ENCODE results near the gene SCNN1B. TPM values are rescaled to one million over a fixed set of nuclear protein-coding genes. Genes with fewer than 3 reads are reported as not detected.

Gene SCNN1B
- polyA plus RNA-seq, 1 donor from 2014 or later, result not detected

DNA sequence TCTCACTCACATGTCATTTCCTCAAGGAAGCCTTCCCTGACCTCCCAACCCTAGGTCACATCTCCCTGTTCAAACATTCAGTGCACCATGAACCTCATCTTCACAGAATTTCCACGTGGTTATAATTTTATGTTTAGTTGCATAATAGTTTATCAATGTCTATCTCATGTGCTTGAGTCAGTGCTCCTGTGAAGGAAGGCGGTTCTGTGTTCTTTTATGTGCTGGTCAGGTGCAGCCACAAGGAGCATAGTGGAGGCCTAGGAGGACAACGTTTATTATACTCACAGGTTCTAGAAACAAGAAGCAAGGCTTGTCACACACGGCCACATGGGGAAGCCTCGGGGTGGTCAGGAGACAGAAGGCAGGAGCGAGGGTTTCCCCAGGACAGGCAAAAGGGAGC lies 34.5 kb upstream of the SCNN1B start:
- Histone ChIP-seq H3K9me3 (ENCODE audit: low read length) (no peaks in the 10 kb centered on the region), H3K79me2 (replicated peaks; ENCODE audit: insufficient read depth, low read length) (no peaks in the 10 kb centered on the region), H3K27me3 (ENCODE audit: insufficient read depth, low read depth, low read length) (no peaks in the 10 kb centered on the region), H3K9me2 (ENCODE audit: insufficient read depth, low read length) (no peaks in the 10 kb centered on the region), H3F3A (ENCODE audit: insufficient read depth, low read length, poor library complexity, severe bottlenecking) (no peaks in the 10 kb centered on the region), H3K4me2 (ENCODE audit: low read length) (no peak overlapping the region), H3K9ac (ENCODE audit: low read length) (no peak overlapping the region), H3K4me3 (ENCODE audit: low read length) (no peak overlapping the region), H3K36me3 (ENCODE audit: insufficient read depth, low read length) (no peaks in the 10 kb centered on the region), H2AFZ (ENCODE audit: low read depth, low read length) (no peak overlapping the region), H3K27ac (ENCODE audit: low read length) (no peak overlapping the region), H4K20me1 (ENCODE audit: insufficient read depth) (no peaks in the 10 kb centered on the region)
- TF ChIP-seq EP300 (conservative IDR thresholded peaks at IDR 0.05; ENCODE audit: poor library complexity, severe bottlenecking) (no peak), TAF1 (IDR thresholded peaks at IDR 0.05; ENCODE audit: low read depth) (no peak), EZH2 (IDR thresholded peaks at IDR 0.05; ENCODE audit: borderline replicate concordance, insufficient read depth, low read length, poor library complexity, severe bottlenecking) (no peak), POLR2AphosphoS5 (IDR thresholded peaks at IDR 0.05) (no peak), MXI1 (conservative IDR thresholded peaks at IDR 0.05; ENCODE audit: poor library complexity, severe bottlenecking) (no peak), SMC3 (conservative IDR thresholded peaks at IDR 0.05; ENCODE audit: poor library complexity) (no peak), RAD21 (conservative IDR thresholded peaks at IDR 0.05) (no peak)
- TF ChIP-seq, protein P1, sequence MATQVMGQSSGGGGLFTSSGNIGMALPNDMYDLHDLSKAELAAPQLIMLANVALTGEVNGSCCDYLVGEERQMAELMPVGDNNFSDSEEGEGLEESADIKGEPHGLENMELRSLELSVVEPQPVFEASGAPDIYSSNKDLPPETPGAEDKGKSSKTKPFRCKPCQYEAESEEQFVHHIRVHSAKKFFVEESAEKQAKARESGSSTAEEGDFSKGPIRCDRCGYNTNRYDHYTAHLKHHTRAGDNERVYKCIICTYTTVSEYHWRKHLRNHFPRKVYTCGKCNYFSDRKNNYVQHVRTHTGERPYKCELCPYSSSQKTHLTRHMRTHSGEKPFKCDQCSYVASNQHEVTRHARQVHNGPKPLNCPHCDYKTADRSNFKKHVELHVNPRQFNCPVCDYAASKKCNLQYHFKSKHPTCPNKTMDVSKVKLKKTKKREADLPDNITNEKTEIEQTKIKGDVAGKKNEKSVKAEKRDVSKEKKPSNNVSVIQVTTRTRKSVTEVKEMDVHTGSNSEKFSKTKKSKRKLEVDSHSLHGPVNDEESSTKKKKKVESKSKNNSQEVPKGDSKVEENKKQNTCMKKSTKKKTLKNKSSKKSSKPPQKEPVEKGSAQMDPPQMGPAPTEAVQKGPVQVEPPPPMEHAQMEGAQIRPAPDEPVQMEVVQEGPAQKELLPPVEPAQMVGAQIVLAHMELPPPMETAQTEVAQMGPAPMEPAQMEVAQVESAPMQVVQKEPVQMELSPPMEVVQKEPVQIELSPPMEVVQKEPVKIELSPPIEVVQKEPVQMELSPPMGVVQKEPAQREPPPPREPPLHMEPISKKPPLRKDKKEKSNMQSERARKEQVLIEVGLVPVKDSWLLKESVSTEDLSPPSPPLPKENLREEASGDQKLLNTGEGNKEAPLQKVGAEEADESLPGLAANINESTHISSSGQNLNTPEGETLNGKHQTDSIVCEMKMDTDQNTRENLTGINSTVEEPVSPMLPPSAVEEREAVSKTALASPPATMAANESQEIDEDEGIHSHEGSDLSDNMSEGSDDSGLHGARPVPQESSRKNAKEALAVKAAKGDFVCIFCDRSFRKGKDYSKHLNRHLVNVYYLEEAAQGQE (IDR thresholded peaks at IDR 0.05; ENCODE audit: borderline replicate concordance), result no peak
- TF ChIP-seq, protein P2, sequence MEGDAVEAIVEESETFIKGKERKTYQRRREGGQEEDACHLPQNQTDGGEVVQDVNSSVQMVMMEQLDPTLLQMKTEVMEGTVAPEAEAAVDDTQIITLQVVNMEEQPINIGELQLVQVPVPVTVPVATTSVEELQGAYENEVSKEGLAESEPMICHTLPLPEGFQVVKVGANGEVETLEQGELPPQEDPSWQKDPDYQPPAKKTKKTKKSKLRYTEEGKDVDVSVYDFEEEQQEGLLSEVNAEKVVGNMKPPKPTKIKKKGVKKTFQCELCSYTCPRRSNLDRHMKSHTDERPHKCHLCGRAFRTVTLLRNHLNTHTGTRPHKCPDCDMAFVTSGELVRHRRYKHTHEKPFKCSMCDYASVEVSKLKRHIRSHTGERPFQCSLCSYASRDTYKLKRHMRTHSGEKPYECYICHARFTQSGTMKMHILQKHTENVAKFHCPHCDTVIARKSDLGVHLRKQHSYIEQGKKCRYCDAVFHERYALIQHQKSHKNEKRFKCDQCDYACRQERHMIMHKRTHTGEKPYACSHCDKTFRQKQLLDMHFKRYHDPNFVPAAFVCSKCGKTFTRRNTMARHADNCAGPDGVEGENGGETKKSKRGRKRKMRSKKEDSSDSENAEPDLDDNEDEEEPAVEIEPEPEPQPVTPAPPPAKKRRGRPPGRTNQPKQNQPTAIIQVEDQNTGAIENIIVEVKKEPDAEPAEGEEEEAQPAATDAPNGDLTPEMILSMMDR (IDR thresholded peaks at IDR 0.05; ENCODE audit: poor library complexity, severe bottlenecking), result no peak

DNA sequence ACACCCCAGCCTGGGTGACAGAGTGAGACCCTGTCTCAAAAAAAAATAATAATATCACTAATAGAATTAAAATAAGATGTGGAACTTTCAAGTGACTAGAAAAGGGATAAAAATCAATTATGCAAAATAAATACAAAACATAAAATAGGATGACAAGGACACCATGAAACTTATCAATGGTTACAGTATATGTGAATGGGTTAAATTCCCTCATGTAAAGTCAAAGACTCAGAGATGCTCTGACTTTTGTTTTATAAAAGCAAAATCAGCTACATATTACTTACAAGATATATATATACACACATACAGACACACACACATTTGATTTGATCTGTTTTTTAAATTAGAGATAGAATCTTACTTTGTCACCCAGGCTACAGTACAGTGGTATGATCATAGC lies 33.5 kb upstream of the SCNN1B start:
- no peaks in the 10 kb centered on the region for H3F3A ChIP-seq (ENCODE audit: insufficient read depth, low read length, poor library complexity, severe bottlenecking)
- no peak overlapping the region for H3K4me3 ChIP-seq (ENCODE audit: low read length)
- H3K9ac ChIP-seq (ENCODE audit: low read length), result no peak overlapping the region
- no peaks in the 10 kb centered on the region for H3K36me3 ChIP-seq (ENCODE audit: insufficient read depth, low read length)
- no peak for TF ChIP-seq POLR2AphosphoS5 (IDR thresholded peaks at IDR 0.05)
- TF ChIP-seq, protein P2 (IDR thresholded peaks at IDR 0.05; ENCODE audit: poor library complexity, severe bottlenecking), result no peak
- TF ChIP-seq, protein P1 (IDR thresholded peaks at IDR 0.05; ENCODE audit: borderline replicate concordance), result no peak
- TF ChIP-seq SMC3 (conservative IDR thresholded peaks at IDR 0.05; ENCODE audit: poor library complexity), result no peak
- no peak for TF ChIP-seq EZH2 (IDR thresholded peaks at IDR 0.05; ENCODE audit: borderline replicate concordance, insufficient read depth, low read length, poor library complexity, severe bottlenecking)
- no peak for TF ChIP-seq TAF1 (IDR thresholded peaks at IDR 0.05; ENCODE audit: low read depth)
- TF ChIP-seq RAD21 (conservative IDR thresholded peaks at IDR 0.05), result no peak
- no peak for TF ChIP-seq EP300 (conservative IDR thresholded peaks at IDR 0.05; ENCODE audit: poor library complexity, severe bottlenecking)
- no peak for TF ChIP-seq MXI1 (conservative IDR thresholded peaks at IDR 0.05; ENCODE audit: poor library complexity, severe bottlenecking)
- H3K79me2 ChIP-seq (replicated peaks; ENCODE audit: insufficient read depth, low read length), result no peaks in the 10 kb centered on the region
- H4K20me1 ChIP-seq (ENCODE audit: insufficient read depth), result no peaks in the 10 kb centered on the region
- no peak overlapping the region for H3K27ac ChIP-seq (ENCODE audit: low read length)
- H3K4me2 ChIP-seq (ENCODE audit: low read length), result no peak overlapping the region
- no peaks in the 10 kb centered on the region for H3K9me2 ChIP-seq (ENCODE audit: insufficient read depth, low read length)
- no peaks in the 10 kb centered on the region for H3K27me3 ChIP-seq (ENCODE audit: insufficient read depth, low read depth, low read length)
- no peak overlapping the region for H2AFZ ChIP-seq (ENCODE audit: low read depth, low read length)
- H3K9me3 ChIP-seq (ENCODE audit: low read length), result no peaks in the 10 kb centered on the region
